Measurements from ENCODE around the gene INPP5A.

GRCh38 chr10:132543916-132544743 is 6.5 kb downstream of the INPP5A start:
- no peak for TF ChIP-seq EZH2phosphoT487 (IDR thresholded peaks at IDR 0.05; ENCODE audit: borderline replicate concordance)
- TF ChIP-seq, protein P1, sequence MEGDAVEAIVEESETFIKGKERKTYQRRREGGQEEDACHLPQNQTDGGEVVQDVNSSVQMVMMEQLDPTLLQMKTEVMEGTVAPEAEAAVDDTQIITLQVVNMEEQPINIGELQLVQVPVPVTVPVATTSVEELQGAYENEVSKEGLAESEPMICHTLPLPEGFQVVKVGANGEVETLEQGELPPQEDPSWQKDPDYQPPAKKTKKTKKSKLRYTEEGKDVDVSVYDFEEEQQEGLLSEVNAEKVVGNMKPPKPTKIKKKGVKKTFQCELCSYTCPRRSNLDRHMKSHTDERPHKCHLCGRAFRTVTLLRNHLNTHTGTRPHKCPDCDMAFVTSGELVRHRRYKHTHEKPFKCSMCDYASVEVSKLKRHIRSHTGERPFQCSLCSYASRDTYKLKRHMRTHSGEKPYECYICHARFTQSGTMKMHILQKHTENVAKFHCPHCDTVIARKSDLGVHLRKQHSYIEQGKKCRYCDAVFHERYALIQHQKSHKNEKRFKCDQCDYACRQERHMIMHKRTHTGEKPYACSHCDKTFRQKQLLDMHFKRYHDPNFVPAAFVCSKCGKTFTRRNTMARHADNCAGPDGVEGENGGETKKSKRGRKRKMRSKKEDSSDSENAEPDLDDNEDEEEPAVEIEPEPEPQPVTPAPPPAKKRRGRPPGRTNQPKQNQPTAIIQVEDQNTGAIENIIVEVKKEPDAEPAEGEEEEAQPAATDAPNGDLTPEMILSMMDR (conservative IDR thresholded peaks at IDR 0.05; ENCODE audit: low read length) = no peak

All from Loucy (cell line).